ENCODE data around the gene EFNA5.
"Not testable (repeated sequence)": the region's sequence is repeated elsewhere in the genome, so short reads cannot be mapped to it uniquely, and the experiment has no call there.

Gene EFNA5

DNA sequence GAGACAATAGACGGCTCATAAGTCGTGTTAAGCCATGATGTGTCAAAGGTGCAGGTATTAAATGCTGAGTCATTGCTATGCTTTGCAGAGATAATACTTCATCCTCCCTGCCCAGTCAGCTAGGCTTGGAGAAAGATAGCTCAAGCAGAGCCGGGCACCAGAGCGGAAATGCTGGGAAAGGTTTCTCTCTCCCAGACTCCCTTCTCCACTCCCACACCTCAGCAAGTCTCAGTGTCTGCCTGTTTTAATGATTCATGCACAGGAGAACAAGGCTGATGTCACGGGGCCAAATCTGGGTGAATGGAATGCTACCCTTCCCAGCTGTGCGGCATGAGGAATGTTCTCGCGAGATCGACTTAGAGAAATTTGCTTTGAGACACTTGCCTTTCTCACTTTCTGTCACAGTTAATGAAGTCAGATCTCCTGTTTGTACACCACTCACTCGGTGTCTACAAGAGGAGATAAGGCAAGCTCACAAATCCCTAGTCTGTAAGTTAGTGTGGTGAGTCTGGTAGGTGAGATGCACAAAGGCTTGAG lies 204.4 kb downstream of the EFNA5 start:
- no peak for DNase-seq (ENCODE audit: low read depth in 2 of 3, low spot score in 1 of 3)

DNA sequence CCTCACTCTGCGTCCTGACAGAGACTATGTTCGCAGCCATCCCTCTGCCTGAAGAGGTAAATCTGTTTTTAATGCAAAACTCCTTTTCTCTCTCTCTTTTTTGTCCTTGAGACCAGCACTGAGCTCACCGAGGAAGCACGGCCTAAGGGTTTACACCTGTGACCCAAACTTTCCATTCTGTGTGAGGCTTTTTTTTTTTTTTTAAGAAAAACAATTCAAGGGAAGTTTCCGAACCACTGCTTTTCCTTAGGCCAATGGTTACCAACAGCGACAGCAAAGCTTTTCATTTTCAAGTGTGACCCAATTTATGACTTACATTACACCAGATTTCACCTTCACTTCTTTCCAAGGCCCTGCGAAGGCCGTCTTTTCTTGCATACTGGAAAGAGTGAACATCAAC lies 205.9 kb downstream of the EFNA5 start:
- DNase-seq (ENCODE audit: low read depth in 2 of 3, low spot score in 1 of 3), result no peak

DNA sequence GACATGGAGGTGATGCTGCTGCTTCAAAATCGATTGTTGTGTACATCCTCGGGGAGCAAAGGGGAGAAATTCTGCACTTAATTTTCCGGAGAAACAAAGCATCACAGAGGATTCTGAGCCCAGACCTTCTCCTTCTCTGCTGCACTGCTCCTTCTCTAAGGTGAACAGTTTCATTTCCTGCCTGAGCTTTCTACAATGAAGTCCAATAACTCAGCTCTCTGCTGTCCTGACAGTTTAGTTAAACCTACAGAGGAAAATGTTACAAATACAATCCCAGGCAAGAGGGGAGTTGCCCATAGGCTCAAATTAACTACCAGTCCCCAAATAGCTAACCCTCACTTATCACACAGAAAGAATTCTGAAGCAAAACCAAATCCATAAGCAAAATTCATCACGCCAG lies 206.3 kb downstream of the EFNA5 start:
- no peak for DNase-seq (ENCODE audit: low read depth in 2 of 3, low spot score in 1 of 3)

- no peak for DNase-seq (ENCODE audit: low read depth in 2 of 3, low spot score in 1 of 3)
These were observed 207.0 kb downstream of the EFNA5 start for GRCh38 chr5:107463731-107464130.

DNA sequence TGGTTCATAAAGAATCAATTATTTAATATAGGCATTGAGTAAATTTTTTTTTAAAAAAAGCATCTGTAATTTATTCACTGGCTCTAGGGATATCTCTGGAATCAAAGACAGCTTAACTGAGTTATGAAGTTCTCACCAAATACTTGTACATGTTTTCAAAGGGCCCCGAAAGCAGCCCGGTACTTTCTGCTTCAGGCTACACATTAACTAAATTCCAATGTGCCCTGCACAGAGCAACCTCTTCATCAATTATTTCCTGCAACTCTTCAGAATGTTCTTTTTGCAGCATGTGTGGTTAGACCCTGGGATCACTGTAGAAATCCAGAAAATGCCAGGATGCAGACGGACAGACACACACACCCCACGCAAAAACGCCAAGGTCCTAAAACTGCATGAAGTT lies 209.0 kb downstream of the EFNA5 start:
- no peak for DNase-seq (ENCODE audit: low read depth in 2 of 3, low spot score in 1 of 3)

- DNase-seq (ENCODE audit: low read depth in 2 of 3, low spot score in 1 of 3), result no peak
These were observed 209.9 kb downstream of the EFNA5 start for GRCh38 chr5:107460789-107461188.

DNA sequence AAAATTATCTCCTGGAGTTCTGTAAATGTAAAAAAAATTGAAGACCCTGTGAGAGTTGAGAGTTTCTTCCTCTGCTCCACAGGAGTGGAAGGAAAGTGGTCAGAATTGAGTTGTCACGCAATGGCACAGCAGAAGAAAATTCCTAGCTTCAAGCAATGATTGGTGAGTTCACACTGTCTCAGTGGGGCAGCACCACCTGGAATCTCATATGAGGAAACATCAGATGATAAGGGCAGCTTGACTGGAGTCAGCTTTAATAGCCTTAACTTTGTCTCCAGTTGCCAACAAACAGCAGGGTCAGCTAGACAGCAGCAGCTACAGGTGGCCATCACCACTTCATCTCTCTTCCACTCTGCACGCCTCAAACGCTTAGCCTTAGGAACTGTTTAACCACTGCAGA lies 211.1 kb downstream of the EFNA5 start:
- no peak for DNase-seq (ENCODE audit: low read depth in 2 of 3, low spot score in 1 of 3)

GRCh38 chr5:107458322-107458721 lies 212.4 kb downstream of the EFNA5 start:
- no peak for DNase-seq (ENCODE audit: low read depth in 2 of 3, low spot score in 1 of 3)

DNA sequence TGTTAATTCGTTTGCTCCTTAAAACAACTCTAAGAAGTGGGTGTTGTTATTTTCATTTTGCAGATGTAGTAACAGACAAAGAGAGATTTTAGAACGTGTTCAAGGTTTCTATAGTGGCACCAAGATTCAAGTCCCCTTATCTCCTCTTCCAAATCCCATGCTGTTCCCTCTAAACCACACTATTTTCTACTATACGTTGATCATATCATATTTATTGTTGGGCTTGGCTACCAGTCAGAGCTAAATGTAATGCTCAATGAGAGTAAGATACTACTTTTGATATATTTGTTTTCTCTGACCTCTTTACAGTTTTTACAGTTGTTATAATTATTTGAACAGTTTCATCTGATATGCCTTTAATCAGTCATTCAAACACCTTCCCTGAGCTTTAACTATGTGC lies 212.9 kb downstream of the EFNA5 start:
- no peak for DNase-seq (ENCODE audit: low read depth in 2 of 3, low spot score in 1 of 3)

DNA sequence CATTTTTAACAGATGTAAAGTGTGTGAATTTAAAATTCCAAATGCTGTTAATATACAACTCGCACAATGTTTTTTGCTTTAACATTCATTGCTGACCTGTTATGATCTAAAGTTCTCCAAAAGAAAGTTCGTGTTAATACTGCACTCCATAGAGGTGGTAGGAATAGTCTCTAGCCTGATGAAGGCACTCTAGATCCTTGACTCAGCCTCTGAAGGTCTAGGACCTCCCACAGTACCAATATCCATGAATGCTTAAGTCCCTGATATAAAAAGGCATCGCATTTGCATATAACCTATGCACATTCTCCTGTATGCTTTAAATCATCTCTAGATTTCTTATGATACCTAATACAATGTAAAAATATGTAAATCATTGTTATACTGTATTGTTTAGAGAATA lies 213.6 kb downstream of the EFNA5 start:
- no peak for DNase-seq (ENCODE audit: low read depth in 2 of 3, low spot score in 1 of 3)

DNA sequence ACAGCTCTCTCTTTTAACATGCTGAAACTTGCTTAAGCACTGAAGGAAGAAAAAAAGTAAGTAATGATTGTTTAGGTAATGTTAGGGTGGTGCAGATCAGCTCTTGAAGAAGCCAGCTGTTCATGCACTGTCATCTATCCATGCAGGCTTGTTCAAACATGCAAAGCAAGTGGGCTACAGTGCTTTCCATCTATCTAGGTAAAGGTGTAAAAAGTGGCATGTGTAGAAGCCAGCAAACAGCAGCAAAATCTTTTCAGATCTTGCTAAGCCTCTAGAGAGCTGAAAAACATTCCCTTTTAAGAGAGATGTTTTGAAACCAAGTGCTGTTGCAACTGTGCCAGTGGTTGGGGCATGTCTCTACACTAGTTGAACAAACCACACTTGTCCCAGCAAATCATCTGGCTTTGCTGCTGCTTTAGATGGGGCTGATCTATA lies 214.4 kb downstream of the EFNA5 start:
- no peak for DNase-seq (ENCODE audit: low read depth in 2 of 3, low spot score in 1 of 3)

- DNase-seq (ENCODE audit: low read depth in 2 of 3, low spot score in 1 of 3), result no peak
These were observed 215.6 kb downstream of the EFNA5 start for GRCh38 chr5:107455111-107455544.

- DNase-seq (ENCODE audit: low read depth in 2 of 3, low spot score in 1 of 3), result not testable (repeated sequence)
These were observed 218.9 kb downstream of the EFNA5 start for GRCh38 chr5:107451827-107452226.

- DNase-seq (ENCODE audit: low read depth in 2 of 3, low spot score in 1 of 3), result no peak
These were observed 219.7 kb downstream of the EFNA5 start for GRCh38 chr5:107451028-107451427.

DNA sequence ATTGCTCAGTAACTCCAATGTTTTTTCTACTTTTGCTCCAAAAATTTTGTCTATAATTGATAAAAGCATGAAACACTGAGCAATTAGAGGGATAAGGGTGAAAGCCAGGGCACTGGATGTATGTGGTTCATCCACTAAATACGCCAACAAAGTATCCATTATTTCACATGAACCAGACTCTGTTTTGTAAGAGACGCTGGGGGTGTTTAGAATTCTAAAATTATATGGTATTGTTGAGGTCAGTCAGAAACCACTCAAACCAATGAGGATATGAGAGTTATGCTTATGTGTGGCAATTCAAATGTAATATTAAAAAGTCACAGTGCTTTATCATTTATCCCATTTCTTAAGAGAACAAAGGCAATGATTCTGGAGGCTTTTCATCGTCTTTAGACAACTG lies 220.2 kb downstream of the EFNA5 start:
- DNase-seq (ENCODE audit: low read depth in 2 of 3, low spot score in 1 of 3), result no peak

DNA sequence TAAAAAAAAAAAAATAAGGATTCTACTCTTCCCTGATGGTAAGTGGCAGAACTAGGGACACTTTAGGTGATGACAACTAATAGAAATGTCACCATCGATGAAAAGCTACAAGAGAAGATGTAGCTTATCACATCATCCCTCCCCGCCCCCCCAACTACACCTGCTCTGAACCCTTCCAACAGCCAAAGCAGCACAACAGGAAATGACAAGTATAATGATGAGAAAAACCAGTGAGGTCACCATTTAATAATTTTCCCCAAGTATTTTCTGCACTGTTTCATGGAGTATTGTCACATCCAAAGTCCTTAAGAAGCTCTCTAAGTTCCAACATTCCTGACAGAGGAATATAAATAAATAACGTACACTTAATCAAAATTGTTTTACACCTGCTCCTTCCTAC lies 221.4 kb downstream of the EFNA5 start:
- DNase-seq (ENCODE audit: low read depth in 2 of 3, low spot score in 1 of 3), result no peak

DNA sequence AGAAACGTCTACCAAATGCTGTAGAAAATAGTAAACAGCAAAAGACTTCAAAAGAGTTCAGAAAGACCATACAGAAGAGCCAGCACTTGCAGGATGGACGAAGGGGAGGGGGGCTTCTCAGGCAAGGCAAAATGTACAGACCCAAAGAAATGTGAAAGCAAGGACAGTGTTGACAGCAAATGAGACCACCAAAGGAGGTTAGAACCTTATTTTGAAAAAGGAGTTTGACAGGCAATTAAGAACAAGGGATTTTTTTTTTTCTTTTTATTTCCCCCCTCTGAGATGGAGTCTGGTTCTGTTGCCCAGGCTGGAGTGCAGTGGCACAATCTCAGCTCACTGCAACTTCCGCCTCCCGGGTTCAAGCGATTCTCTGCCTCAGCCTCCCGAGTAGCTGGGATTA lies 223.2 kb downstream of the EFNA5 start:
- no peak for DNase-seq (ENCODE audit: low read depth in 2 of 3, low spot score in 1 of 3)

GRCh38 chr5:107446972-107447371 lies 223.8 kb downstream of the EFNA5 start:
- DNase-seq (ENCODE audit: low read depth in 2 of 3, low spot score in 1 of 3), result no peak

- DNase-seq (ENCODE audit: low read depth in 2 of 3, low spot score in 1 of 3), result no peak
These were observed 226.4 kb downstream of the EFNA5 start for GRCh38 chr5:107444300-107444699.

DNA sequence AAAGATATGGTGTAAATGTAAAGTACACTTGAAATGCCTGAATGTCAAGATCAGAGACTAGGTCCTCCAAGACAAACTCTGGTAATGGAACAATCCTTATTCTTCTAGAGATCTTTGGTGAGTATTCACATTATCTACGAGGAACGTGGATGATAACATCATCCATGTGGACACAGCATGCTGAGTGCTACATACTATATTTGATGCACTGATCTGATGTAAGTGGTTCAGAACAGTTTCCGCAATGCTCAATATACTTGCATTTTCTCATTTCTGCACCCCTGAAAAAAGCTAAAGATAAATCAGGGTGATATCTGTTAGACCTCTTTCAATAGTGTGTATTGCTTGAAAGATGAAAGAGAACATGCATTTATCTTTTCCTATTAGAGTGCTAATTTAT lies 226.8 kb downstream of the EFNA5 start:
- no peak for DNase-seq (ENCODE audit: low read depth in 2 of 3, low spot score in 1 of 3)

GRCh38 chr5:107442452-107442851 lies 228.3 kb downstream of the EFNA5 start:
- no peak for DNase-seq (ENCODE audit: low read depth in 2 of 3, low spot score in 1 of 3)

DNA sequence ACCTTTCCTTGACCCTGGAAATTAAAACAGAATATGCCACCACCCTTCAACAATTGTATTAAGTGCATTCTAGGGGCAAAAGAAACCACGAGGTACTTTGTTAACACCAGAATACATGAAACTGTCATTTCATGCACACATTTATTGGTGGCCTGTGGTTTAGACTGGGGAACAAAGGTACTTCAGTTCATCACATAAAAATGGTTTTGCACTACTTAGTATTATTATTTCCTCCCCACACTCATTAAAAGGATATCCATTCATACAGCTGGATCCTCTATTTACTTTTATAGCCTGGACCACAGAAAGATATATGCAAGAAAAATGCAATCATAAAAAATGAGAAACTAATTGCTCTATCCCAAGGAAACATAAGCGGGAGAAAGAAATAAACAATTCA lies 230.9 kb downstream of the EFNA5 start:
- no peak for DNase-seq (ENCODE audit: low read depth in 2 of 3, low spot score in 1 of 3)

GRCh38 chr5:107437986-107438510 lies 232.7 kb downstream of the EFNA5 start:
- no peak for DNase-seq (ENCODE audit: low read depth in 2 of 3, low spot score in 1 of 3)

DNA sequence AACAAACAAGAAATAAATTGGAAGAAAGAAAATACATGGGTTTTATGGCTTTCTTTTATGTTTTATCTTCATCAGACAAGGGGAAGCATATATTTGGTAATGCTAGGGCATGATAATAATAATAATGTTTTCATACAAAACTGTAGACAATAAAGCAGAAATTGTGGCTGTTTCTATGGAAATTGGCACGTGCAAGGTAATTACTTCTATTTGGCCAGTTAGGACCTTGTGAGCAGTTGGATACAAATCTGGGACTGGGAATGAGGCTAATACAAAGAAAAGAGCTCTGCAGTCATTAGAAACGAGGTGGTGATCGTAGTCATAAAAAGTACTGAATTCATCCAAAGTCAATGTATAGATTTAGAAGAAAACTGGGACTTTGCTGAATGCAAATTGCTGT lies 233.6 kb downstream of the EFNA5 start:
- DNase-seq (ENCODE audit: low read depth in 2 of 3, low spot score in 1 of 3), result no peak
